Kidney tubule cell (primary cell): ENCODE results near the gene C10orf62.
A peak's percentile ranks its signal among the peaks of the same experiment; 100 is the strongest.

Source experiments
- DNase-seq: peaks from one replicate; pipeline ENCODE4 v3.0.0-alpha.2; 2018; ENCODE audit warnings: low spot score

The C10orf62 gene

DNA sequence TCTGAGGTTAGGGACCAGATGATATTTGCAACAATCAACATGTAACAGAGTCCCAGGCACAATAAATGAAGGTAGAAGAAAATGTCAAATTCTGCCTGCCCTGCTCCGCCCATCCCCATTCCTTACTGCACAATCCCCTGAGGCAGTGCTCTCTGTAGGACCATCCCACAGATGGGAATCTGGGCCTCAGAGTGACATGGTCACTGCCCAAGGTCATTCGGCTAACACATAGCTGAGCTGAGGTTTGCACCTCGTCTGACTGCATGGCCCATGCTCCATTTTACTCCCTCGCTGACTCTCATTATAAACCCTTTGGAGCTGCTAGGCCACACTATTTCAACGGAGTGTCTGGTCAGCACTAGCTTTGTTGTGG, 4.1 kb upstream of the C10orf62 start:
- no peak for DNase-seq

DNA sequence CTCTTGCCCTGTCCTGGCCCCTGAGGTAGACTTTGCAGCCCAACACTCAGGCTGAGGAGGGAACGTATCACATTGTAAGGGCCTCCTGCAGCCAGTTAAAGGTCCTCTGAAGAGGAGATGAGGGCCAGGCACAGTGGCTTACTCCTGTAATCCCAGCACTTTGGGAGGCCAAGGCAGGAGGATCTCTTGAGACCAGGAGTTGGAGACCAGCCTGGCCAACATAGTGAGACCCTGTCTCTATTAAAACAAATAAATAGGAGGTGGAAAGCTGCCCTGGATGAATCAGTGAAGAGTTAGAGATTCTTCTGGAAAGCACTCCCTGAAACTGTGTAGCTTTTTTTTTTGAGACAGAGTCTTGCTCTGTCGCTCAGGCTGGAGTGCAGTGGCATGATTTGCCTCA, 2.3 kb upstream of the C10orf62 start:
- no peak for DNase-seq

DNA sequence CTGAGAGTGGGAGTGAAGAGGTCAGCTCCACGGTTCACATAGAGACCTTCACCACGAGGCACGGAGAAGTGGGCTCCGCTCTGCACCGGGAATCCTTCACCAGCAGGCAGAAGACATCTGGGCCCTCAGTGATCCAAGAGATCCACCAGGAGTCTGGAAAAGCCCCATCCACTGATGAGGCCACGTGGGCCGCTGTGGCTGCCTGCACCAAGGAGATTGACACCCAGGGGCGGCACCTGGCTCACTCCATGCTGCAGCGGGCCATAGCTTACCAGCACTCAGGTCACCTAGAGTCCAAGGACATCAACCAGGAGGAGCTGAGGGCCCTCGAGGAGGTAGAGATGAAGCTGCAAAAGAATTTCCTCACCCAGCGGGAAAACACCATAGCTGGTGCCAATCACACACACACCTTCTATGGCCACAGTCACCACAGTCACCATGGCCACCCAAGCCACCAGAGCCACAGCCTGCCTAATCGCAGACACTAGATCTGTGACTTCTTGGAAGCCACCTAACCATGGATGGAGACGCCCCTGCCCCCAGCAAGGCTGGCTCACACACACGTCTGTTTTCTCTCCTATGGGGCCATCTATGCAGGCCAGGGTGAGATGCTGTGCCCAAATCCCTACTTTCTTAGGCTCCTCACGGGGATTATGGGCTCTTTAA, 694 bp downstream of the C10orf62 start:
- DNase-seq = no peak

DNA sequence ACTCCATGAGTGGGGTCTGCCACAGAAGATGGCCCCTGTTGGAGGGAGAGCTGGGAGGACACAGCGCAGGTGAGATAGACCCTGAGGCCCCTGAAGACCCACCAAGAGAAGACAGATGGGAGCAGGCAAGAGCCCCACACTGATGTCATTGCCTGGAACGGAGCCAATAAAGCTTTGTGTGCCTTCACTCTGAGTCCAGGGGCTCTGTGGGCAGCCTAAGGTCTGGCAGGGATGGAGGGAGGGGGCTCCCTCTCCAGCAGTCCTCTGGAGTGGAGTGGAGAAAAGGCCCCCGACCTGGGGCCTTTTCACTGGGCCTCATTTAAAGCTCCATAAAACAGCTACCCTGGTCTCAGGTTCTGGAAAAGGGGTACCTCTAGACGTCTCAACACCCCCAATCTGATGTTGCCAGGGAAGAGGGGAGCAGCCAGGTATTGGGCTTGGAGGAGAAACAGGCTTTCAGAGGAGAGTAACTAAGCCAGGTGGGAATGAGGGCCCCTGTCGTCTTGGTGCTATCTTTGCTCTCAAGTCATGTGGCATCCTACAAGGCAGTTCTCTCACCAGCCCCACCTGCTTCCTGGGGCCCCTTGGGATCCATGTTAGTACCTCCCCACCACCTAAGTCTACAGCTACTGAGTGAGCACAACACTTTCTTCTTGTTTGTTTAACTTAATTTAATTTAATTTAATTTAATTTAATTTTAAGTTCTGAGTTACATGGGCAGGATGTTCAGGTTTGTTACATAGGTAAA, 1.4 kb downstream of the C10orf62 start:
- DNase-seq = no peak

DNA sequence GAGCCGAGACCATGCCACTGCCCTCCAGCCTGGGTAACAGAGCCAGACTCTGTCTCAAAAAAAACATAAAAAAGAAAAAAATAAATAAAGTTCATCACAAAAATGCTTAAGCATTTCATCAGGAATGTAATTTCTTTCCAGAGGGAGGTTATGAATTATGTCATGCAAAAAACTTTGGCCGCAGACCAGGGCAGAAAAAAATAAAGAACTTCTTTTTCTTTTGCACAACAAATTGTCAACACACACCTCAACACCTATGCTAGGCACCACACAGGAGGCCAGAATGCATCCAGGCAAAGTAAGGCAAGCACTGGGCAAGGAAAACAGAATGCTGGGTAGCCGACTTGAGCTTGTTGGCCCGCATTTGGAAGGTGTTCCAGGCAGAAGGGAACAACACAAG, 3.9 kb downstream of the C10orf62 start:
- DNase-seq = no peak

DNA sequence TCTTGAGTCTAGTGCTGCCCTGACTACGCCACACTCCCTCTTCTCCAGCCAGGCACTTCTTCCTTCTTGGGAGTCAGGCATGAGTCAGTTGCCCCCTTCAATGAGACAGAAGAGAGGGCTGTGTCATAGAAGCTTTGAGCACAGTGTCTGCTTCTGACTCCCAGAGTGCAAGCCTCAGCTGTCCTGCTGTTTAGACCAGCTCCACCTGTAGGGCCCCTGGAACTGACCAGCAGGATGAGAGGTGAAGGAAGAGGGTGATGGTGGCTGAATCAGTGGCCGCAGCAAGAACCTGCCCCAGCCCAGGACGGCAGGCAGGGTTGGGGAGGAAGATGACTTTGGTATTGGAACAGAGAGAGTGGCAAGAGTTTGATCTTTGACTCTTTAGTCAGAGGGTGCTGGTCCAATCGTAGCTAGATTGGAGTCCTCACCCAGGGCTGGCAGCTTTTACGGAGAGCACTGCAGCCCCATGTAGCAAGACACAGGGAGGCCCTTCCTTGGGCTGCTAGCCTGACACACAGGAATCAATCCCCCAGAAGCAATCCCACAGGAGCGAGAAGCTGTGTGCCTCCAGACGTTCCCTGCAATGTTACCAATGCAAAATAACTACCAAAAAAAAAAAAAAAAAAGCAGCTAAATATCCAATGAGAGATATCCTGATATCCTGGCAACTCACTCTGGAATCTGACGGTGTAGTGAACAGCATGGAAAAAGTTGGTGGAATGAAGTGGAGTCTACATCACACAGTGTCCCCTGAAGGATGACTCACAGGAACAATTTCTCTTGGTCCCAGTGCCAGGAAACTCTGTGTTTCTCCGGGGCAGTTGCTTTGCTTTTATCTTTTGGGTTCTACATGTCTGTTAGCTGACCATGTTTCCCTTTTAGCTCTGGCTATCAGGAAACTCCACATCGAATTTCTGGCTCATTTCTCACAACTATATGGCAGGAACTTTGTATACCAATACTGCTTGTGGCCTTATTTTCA, 6.9 kb downstream of the C10orf62 start:
- DNase-seq = peak; percentile 97

DNA sequence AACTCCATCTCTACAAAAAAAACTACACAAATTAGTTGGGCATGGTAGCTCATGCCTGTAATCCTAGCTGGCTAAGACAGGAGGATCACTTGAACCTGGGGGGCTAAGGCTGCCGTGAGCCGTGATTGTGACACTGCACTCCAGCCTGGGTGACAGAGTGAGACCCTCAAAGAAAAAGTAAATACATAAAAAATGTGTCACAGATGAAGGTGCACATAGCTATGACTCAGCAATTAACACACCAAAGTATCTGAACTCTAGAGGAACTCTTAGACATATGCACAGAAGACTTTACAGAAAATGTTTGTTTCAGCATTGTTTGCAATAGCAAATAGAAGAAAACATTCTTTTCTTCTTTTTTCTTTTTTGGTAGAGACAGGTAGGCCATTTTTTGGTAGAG, 8.3 kb downstream of the C10orf62 start:
- DNase-seq = peak; percentile 43

DNA sequence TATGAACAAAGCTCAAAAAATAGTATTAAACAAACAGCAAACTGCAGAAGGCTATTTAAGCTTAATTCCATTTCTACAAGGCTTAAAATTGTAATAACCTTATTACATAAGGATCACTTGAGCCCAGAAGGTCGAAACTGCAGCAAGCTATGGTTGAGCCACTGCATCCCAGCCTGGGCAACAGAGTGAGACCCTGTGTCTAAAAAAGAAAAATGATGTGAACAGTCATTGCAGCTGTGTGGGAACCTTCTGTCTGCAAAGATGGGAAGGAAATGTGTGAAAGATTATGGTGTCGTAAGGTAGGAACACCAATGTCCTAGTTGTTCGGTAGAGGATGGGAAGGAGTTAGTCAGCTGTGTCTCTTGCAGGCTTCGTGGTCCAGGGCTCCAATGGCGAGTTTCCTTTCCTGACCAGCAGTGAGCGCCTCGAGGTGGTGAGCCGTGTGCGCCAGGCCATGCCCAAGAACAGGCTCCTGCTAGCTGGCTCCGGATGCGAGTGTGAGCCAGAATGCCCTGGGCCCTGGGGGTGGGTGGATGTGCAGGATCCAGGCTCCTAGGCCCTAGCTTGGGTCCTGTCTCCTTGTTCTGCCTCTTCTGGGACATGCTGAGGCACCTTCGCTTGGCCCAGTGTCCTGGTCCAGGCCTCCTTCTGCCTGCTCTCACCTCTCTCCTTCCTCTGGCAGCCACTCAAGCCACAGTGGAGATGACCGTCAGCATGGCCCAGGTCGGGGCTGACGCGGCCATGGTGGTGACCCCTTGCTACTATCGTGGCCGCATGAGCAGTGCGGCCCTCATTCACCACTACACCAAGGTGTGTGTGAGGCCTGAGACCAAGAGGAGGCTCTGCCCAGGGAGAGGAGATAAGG, 9.1 kb downstream of the C10orf62 start:
- peak; percentile 52 for DNase-seq

DNA sequence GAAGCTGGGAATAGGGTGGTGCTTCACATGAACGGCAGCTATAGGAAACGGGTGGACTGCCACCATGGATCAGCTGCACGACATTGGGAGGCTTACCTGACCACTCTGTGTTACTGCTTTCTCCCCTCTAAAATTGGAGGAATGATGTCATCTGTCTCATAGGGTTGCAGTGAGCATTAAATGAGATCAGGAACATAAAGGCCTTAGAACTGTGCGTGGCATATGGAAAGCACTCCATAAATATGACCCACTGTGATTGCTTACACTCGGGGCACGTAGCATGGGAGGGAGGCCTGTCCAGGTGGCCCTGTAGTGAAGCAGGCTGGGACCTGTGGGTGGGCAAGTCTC, 9.7 kb downstream of the C10orf62 start:
- DNase-seq = no peak

DNA sequence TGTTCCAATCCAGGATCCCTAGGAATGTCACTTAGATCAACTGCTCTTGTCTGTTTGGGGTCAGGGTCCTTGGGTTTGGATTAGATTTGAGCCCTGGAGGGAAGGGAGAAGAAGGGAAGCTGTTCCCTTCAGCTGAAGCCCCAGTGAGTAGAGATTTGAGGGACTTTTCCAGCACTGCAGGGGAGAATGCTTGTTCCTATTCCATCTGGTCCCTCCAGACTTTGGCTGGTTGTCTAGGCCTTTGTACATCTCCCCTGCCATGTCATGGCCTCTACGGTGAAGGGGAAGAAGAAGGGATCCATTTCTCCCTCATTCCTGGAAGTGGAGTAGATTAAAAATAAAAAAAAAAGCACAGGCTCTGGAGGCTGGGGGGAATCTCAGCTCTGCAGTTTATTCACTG, 11.1 kb downstream of the C10orf62 start:
- no peak for DNase-seq

DNA sequence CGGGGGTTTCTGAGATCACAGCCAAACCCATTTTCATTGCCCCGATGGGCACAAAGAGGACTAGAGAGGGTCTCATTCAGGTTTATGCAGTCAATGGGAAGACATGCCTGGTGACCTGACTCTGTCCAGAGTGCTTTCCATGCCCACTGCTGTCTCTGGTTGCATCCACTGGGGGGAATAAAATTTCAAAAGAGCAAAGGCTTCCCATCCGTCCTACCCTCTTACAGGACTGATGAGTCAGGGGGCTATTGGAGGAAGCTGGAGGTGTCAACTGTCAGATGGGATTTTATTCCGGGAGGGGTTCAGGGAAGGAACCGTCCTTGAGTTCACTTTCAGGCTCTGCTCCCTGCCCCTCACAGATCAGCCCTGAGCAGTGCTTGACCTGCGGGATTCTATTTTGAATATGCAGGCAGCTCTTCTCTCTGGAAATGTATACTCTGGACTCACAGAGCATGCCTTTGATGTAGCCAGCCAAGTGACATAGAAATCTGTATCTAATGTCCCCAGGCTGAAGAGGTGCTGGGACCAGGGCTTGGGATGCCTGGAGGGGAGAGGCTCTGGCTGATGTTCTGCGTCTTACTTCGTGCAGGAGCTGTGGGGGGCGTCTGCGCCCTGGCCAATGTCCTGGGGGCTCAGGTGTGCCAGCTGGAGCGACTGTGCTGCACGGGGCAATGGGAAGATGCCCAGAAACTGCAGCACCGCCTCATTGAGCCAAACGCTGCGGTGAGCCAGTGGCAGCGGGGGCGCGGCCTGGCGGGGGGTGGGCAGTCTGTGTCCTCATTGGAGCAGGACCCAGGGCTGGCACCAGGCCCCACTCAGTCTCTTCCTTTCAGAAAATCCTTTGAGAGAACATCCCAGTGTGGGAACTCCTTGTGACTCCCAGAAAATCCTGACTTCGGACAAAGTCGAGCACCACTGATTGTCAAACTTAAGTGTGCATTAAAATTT, 12.0 kb downstream of the C10orf62 start:
- DNase-seq = no peak

DNA sequence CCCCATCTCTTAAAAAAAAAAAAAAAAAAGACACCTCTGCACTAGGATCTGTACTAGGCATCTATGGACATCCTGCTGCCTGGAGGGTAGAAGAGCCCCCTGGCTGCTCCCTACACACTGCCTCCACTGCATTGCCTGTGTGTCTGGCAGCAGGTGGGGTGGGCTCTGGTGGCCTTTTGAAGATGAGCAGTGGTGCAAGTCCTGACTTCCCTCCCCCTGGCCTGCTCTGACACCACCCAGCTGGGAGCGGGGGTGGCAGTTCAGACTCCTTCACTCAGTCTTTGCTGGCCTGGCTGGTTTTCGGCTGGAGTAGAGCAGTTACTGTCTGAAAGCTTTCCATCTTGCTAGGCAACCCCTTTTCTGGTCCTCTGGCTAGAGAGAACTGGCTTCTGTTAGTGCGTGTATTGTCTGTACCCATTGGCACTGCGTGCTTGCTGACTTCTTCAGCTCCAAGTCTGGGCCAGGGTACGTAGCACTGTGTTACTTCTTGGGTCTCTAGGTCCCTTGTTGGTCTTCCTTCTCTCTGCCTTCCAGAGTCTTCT, 17.6 kb downstream of the C10orf62 start:
- DNase-seq = no peak

DNA sequence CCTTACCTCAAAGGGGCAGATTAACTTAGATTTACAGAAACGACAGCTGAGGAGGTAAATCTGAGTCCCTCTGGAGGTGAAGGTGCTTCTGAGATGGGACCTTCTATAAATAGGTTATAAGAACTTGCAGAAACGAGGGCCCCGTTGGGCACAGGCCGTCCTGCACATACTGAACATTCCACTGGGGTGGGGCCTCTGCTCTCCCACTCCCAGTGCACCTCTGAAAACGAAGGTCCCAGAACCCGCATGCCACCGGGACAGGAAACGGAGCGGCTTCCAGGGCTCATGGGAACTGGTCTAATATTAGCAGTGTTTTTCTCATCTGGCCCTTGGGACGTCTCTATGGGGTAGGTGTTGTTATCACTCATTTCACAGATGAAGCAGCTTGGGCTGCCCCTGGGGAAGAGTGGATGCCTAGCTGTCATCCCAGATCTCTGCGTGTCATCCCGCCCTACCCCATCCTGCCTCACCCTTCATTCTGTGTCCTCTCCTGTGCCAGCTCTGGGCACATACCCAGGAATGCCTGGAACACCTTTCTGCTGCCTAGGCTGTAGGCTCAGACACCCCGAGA, 19.6 kb downstream of the C10orf62 start:
- no peak for DNase-seq

DNA sequence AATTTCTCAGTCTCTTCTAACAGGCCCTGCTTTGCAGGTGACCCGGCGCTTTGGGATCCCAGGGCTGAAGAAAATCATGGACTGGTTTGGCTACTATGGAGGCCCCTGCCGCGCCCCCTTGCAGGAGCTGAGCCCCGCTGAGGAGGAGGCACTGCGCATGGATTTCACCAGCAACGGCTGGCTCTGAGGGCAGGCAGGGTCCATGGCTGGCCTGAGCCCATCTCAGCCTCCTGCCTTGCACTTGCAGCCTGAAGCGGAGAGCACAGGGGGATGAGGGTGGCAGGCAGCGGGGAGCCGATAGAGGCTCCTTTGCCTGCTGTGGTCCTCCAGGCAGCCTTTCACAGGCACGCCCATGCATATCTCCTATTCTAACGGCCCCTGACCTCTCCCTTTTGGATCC, 22.0 kb downstream of the C10orf62 start:
- no peak for DNase-seq

DNA sequence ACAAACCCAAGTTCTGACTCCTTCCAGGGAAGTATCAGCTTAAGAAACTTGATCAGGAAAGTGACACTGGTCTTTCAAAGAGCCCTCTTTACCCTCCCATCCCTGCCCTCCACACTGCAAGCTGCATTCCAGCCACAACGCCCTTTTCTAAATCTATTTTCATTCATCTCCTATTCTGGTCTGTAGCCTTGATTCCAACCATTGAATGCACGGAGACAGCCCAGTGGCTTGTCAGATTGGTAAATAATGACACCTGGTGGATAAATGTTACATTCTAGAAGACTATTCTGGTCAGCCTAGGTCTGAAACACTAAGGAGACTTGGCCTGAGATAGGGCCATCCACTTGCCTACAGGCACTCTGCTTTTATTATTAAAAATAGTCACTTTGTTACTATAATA, 22.9 kb downstream of the C10orf62 start:
- DNase-seq = peak; percentile 67

DNA sequence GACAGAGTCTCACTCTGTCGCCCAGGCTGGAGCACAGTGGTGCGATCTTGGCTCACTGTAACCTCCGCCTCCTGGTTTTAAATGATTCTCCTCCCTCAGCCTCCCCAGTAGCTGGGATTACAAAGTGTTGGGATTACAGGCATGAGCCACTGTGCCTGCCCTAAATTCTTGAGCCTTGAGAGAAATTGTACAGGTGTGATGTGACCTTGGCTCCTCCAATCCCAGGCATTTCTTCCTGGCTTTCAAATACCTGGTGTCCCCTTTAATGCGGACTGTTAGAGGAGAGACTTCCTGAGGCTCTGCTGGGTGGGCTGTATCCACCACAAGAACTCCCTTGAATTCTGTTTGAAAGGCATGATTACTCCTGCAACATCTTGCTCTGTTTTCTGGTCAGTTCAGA, 28.8 kb downstream of the C10orf62 start:
- DNase-seq = no peak

DNA sequence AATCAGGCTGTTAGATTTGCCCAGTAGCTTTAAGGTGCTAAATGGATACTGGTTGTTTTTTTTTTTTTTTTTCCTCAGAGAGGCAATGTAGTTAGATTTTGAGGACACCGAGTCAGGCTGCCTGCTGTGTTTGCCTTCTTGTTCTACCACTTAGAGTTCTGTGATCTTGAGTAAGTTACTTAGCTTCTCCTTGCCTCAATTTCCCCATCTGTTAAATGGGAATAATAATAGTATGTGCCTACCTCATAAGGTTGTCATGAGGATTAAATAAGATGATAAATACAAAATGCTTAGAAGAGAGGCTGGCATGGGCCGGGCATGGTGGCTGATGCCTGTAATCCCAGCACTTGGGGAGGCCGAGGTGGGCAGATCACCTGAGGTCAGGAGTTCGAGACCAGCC, 29.2 kb downstream of the C10orf62 start:
- DNase-seq = no peak

DNA sequence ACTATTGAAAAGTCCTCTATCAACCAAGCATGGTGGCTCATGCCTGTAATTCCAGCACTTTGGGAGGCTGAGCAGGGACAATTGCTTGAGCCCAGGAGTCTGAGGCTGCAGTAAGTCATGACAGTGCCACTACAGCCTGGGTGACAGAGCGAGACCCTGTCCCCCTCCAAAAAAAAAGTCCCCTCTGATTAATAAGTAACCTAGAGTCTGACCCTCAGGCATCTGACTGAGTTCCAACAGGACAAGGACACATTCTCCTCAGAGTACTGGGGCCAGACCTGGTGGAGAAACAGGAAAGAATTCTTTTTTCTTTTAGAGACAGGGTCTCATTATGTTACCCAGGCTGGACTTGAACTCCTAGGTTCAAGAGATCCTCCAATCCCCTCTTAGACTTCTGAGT, 33.8 kb downstream of the C10orf62 start:
- DNase-seq = peak; percentile 31

DNA sequence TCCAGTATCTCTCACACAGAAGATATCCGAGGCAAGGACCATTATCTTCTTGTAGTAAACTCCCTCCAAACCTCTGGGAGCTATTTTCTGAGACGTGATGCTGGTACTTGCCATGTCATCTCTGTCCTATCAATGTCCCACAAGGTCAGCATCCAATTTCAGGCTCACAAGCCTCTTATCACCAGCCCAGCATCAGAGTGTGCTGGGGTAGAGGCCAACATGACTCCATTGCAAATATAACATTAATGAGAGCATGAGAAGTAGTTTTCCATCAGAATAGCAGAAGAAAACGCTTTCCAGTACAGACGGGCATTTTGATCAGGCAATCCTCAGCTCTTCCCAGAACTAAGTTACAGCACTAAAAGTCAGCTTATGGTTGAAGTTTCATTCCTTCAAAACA, 38.2 kb downstream of the C10orf62 start:
- DNase-seq = no peak

DNA sequence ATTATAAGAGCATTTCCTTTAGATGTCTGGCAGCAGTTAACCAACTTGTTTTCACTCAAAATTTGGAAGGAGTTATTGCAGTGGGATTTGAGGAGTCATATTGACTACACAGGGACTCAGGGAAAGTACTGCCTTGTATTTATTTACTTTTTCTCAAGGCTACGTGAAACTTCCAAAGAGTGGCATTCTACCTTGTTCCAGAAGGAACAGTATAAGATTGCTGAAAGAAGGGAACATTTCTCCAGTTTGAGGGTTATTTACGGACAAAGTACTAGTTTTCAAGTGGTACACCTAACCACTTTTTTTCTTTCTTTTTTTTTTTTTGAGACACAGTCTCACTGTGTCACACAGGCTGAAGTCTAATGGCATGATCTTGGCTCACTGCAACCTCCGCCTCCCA, 38.7 kb downstream of the C10orf62 start:
- no peak for DNase-seq
